ENCODE data around the gene MRPL9. TPM values are rescaled to one million over a fixed set of nuclear protein-coding genes. Genes with fewer than 3 reads are reported as not detected.

The MRPL9 gene
- total and polyA plus RNA-seq, 2 donors from 2014 or later, result 65.3 to 87.1 TPM

DNA sequence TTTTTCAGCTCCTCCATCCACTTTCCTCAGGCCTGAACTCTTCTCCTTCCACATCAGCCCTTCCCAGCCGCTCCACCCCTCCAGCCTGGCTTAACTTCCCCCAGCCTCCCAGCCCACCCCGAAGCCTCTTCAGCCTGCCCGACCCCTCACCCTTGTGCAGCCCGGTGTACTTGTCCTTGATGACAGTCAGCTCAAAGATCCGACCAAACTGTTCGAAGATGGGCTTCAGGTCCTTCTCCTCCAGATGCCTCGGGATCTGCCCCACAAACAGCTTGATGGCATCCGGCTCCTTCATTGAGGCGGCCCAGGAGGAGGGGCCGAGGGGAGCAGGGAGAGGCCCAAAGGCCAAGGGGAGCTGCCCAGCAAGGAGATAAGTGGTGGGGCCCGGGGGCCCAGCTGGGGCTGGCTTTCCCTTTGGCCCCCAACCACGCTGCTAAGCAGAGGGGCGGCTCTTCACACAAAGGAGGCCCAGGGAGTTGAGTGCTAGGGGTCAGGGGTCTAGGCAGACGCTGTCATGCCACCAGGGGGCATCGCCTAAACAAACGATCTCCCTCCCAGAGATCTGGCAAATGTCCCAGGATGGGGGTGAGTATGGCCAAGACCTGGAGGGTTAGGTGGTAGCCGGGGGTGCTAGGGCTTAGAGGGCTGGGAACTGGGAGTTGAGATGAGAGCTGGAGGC is 47.4 kb downstream of the MRPL9 start:
- intact Hi-C loops (cut with DNase I), result no loop called here
- Histone ChIP-seq H3K27me3 (ENCODE audit: control insufficient read depth, insufficient read depth, low read length) (peaks cover 7% of the 10 kb centered on the region), H3K27ac (ENCODE audit: low read depth in 2 of 2, low read length in 2 of 2) (no peak overlapping the region), H3K9ac (ENCODE audit: low read length in 3 of 3) (no peak overlapping the region), H3K9me3 (ENCODE audit: control insufficient read depth in 2 of 3, insufficient read depth in 1 of 3, low read length in 3 of 3) (no peaks in the 10 kb centered on the region), H3K36me3 (ENCODE audit: control insufficient read depth in 2 of 3, insufficient read depth in 3 of 3, low read length in 3 of 3) (no peaks in the 10 kb centered on the region), H3K4me3 (ENCODE audit: low read length in 3 of 3) (no peak overlapping the region), H3K4me1 (ENCODE audit: control insufficient read depth in 2 of 3, insufficient read depth in 2 of 3, low read depth in 1 of 3, low read length in 3 of 3) (peaks cover 0 to 11% (median 4%) of the 10 kb centered on the region in 3 donors)
- TF ChIP-seq, protein P1, sequence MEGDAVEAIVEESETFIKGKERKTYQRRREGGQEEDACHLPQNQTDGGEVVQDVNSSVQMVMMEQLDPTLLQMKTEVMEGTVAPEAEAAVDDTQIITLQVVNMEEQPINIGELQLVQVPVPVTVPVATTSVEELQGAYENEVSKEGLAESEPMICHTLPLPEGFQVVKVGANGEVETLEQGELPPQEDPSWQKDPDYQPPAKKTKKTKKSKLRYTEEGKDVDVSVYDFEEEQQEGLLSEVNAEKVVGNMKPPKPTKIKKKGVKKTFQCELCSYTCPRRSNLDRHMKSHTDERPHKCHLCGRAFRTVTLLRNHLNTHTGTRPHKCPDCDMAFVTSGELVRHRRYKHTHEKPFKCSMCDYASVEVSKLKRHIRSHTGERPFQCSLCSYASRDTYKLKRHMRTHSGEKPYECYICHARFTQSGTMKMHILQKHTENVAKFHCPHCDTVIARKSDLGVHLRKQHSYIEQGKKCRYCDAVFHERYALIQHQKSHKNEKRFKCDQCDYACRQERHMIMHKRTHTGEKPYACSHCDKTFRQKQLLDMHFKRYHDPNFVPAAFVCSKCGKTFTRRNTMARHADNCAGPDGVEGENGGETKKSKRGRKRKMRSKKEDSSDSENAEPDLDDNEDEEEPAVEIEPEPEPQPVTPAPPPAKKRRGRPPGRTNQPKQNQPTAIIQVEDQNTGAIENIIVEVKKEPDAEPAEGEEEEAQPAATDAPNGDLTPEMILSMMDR (IDR thresholded peaks at IDR 0.05; ENCODE audit: borderline replicate concordance, extremely low read depth, insufficient read depth), result no peak
- DNase-seq (peak in 1 of 5 donors; percentile 50), FAIRE-seq (no peak)

DNA sequence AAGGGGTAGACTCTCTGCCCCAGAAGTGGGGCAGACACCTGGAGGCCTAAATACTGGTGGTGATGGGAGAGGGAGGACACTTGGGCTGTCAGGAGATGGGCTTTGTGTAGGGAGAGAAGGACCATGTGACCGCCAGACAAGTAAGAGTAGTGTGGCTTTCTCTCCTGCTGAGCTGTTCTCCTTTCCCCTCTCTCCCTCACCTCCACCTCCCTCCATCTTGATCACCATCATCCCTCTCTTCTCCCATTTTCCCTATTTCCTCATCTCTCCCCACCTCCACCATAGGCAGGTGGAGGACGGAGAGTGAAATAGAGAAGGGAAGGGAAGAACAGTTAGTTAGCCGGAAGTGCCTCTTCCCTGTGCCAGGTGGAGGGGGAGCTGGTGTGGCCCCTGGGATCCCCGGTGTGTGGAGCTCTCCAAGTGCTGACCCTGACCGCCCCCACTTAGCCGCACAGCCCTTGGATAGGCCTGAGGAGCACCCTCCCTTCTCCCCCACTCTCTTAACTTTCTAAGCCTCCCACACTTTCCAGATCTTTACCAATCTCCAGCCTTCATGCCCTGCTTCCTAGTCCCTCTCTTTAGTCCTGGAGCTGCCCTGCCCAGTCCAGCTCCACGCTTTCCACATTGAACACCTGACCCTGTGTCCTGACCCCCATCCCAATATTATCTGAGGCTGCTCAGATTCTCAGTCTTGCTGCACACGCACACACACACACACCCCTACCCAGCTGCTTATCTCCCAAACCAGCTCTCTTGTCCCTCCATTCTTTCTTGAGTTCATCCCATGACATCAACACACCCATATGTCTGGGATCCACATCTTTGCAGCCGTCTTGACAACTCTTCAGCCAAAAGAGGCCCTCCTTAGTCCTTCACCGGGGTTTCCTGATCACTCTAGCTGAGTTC is 48.2 kb downstream of the MRPL9 start:
- Histone ChIP-seq H3K4me1 (ENCODE audit: control insufficient read depth in 2 of 3, insufficient read depth in 2 of 3, low read depth in 1 of 3, low read length in 3 of 3) (peaks cover 0 to 8% (median 3%) of the 10 kb centered on the region in 3 donors), H3K36me3 (ENCODE audit: control insufficient read depth in 2 of 3, insufficient read depth in 3 of 3, low read length in 3 of 3) (no peaks in the 10 kb centered on the region), H3K4me3 (ENCODE audit: low read length in 3 of 3) (no peak overlapping the region), H3K27ac (ENCODE audit: low read depth in 2 of 2, low read length in 2 of 2) (no peak overlapping the region), H3K9me3 (ENCODE audit: control insufficient read depth in 2 of 3, insufficient read depth in 1 of 3, low read length in 3 of 3) (no peaks in the 10 kb centered on the region), H3K9ac (ENCODE audit: low read length in 3 of 3) (no peak overlapping the region), H3K27me3 (ENCODE audit: control insufficient read depth, insufficient read depth, low read length) (peaks cover 7% of the 10 kb centered on the region)
- TF ChIP-seq, protein P1 (IDR thresholded peaks at IDR 0.05; ENCODE audit: borderline replicate concordance, extremely low read depth, insufficient read depth), result no peak
- FAIRE-seq (no peak), DNase-seq (no peak)
- intact Hi-C loops (cut with DNase I), result no loop called here

DNA sequence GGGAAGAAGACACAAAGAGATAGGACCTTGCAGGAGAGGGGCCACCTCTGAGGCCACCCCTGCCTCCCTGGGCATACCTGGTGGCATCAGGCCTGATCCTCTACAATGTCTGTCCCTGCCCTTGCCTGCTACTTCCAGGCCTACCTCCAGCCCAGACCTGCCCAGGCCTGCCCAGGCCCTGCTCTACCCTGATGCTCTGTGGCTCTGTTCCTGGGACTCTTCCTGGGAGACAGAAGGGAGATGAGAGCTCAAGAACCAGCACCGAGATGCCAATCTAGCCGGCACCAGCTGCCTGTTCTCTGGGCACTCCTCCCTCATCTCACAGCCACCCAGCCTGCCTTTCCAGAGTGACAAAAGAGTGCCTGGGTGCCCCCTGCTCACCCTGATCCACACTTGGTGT is 49.4 kb downstream of the MRPL9 start:
- Histone ChIP-seq H3K27me3 (ENCODE audit: control insufficient read depth, insufficient read depth, low read length) (peaks cover 5% of the 10 kb centered on the region), H3K9me3 (ENCODE audit: control insufficient read depth in 2 of 3, insufficient read depth in 1 of 3, low read length in 3 of 3) (no peaks in the 10 kb centered on the region), H3K4me1 (ENCODE audit: control insufficient read depth in 2 of 3, insufficient read depth in 2 of 3, low read depth in 1 of 3, low read length in 3 of 3) (peaks cover 0 to 8% (median 3%) of the 10 kb centered on the region in 3 donors), H3K36me3 (ENCODE audit: control insufficient read depth in 2 of 3, insufficient read depth in 3 of 3, low read length in 3 of 3) (no peaks in the 10 kb centered on the region), H3K27ac (ENCODE audit: low read depth in 2 of 2, low read length in 2 of 2) (no peak overlapping the region), H3K4me3 (ENCODE audit: low read length in 3 of 3) (no peak overlapping the region), H3K9ac (ENCODE audit: low read length in 3 of 3) (no peak overlapping the region)
- intact Hi-C loops (cut with DNase I), result no loop called here
- TF ChIP-seq, protein P1 (IDR thresholded peaks at IDR 0.05; ENCODE audit: borderline replicate concordance, extremely low read depth, insufficient read depth), result no peak
- FAIRE-seq (no peak), DNase-seq (no peak)

All from kidney (tissue), 14 donors.